ENCODE data around the gene TPRX1.

GRCh38 chr19:47796785-47797184, 7.6 kb downstream of the TPRX1 start:
- no peak for TF ChIP-seq CTCF (IDR thresholded peaks at IDR 0.05)
- TF ChIP-seq EZH2 (IDR thresholded peaks at IDR 0.05; ENCODE audit: borderline replicate concordance, insufficient read depth, low read depth, low read length, poor library complexity, severe bottlenecking) = no peak

Measured in B cell (primary cell).